ENCODE data around the gene SYT11.

The SYT11 gene

DNA sequence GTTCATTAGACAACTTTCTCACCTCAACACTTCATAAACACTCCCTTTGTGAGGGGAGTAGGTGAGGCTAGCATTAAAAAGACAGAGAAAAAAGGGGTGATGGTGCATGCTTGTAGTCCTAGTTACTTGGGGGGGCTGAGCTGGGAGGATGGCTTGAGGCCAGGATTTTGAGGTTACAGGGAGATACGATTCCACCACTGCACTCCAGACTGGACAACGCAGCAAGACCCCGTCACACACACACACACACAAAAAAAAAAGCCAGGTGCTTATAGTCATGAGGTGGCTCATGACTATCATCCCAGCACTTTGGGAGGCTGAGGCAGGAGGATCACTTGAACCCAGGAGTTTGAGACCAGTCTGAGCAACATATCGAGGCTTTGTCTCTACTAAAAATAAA is 31.9 kb upstream of the SYT11 start:
- no peaks in the 10 kb centered on the region for H3K79me1 ChIP-seq (ENCODE audit: low read length)
- no peaks in the 10 kb centered on the region for H3K27me3 ChIP-seq (ENCODE audit: insufficient read depth, low read length)
- DNase-seq: no peak
- peaks cover 17 to 20% of the 10 kb centered on the region in 2 experiments for H3K36me3 ChIP-seq (ENCODE audit: control insufficient read depth in 1 of 2, insufficient read depth in 2 of 2, low read length in 2 of 2)
- no peaks in the 10 kb centered on the region for H3K4me1 ChIP-seq (ENCODE audit: control insufficient read depth in 1 of 2, insufficient read depth in 2 of 2, low read length in 2 of 2)
- no peak overlapping the region for H3K4ac ChIP-seq (ENCODE audit: low read depth, low read length)
- no peak overlapping the region for H2BK120ac ChIP-seq (ENCODE audit: insufficient read depth, low read length, poor library complexity)
- no peak overlapping the region for H2AFZ ChIP-seq (ENCODE audit: insufficient read depth, low read length, poor library complexity)
- no peak overlapping the region for H2BK5ac ChIP-seq (ENCODE audit: low read depth, low read length, poor library complexity)
- no peaks in the 10 kb centered on the region for H3K79me2 ChIP-seq (ENCODE audit: control insufficient read depth, insufficient read depth, low read length, poor library complexity)
- no peak overlapping the region for H2AK5ac ChIP-seq (ENCODE audit: low read length)
- H3K27ac ChIP-seq (ENCODE audit: low read depth, low read length): no peak overlapping the region
- H3K9me3 ChIP-seq (ENCODE audit: insufficient read depth, low read depth, low read length): no peaks in the 10 kb centered on the region
- H3K18ac ChIP-seq (ENCODE audit: low read length): no peak overlapping the region
- H4K12ac ChIP-seq (ENCODE audit: low read depth, low read length): no peak overlapping the region
- no peak overlapping the region for H3K23ac ChIP-seq (ENCODE audit: low read length)
- H3K4me2 ChIP-seq (ENCODE audit: low read length): no peak overlapping the region
- no peak overlapping the region for H3K9ac ChIP-seq (ENCODE audit: low read length)
- no peak overlapping the region for H4K91ac ChIP-seq (ENCODE audit: low read depth, low read length)
- no peak overlapping the region for H4K8ac ChIP-seq (ENCODE audit: low read depth, low read length)
- no CpG with 5 or more reads among the region's 4 CpGs for WGBS (ENCODE audit: extremely low coverage, insufficient coverage, insufficient read length)
- no peak overlapping the region for H3K14ac ChIP-seq (ENCODE audit: low read length)
- H2BK12ac ChIP-seq (ENCODE audit: low read length): no peak overlapping the region
- H3K4me3 ChIP-seq (ENCODE audit: low read depth, low read length): no peak overlapping the region

DNA sequence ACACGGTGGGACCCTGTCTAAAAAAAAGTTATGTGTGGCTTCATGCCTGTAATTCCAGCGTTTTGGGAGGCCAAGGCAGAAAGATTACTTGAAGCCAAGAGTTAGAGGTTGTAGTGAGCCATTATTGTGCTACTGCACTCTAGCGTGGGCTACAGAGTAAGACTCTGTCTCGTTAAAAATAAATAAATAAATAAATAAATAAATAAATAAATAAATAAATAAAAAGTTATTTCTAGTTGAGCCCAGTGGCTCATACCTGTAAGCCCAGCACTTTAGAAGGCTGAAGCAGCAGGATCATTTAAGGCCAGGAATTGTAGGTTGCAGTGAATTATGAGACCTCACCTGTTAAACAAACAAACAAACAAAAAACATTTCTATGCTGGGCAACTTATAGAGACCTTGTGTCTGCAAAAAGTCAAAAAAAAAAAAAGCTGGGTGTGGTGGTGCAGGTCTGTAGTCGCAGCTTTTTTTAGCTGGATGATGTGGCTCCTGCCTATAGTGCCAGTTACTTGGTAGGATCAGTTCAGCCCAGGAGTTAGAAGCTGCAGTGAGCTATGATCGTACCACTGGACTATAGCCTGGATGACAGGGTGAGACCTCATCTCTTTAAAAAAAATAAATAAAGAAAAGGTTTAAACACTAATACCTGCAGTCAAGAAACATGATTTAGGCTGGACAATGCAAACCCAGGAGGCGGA is 27.9 kb upstream of the SYT11 start:
- Histone ChIP-seq H2BK120ac (ENCODE audit: insufficient read depth, low read length, poor library complexity) (no peak overlapping the region), H3K4ac (ENCODE audit: low read depth, low read length) (no peak overlapping the region), H3K14ac (ENCODE audit: low read length) (no peak overlapping the region), H3K4me2 (ENCODE audit: low read length) (no peak overlapping the region), H3K27me3 (ENCODE audit: insufficient read depth, low read length) (no peaks in the 10 kb centered on the region), H3K4me3 (ENCODE audit: low read depth, low read length) (no peak overlapping the region), H4K91ac (ENCODE audit: low read depth, low read length) (no peak overlapping the region), H4K12ac (ENCODE audit: low read depth, low read length) (no peak overlapping the region), H2BK12ac (ENCODE audit: low read length) (no peak overlapping the region), H3K9me3 (ENCODE audit: insufficient read depth, low read depth, low read length) (no peaks in the 10 kb centered on the region), H3K36me3 (ENCODE audit: control insufficient read depth in 1 of 2, insufficient read depth in 2 of 2, low read length in 2 of 2) (peaks cover 6 to 10% of the 10 kb centered on the region in 2 experiments), H3K18ac (ENCODE audit: low read length) (no peak overlapping the region), H2AFZ (ENCODE audit: insufficient read depth, low read length, poor library complexity) (no peak overlapping the region), H3K79me2 (ENCODE audit: control insufficient read depth, insufficient read depth, low read length, poor library complexity) (no peaks in the 10 kb centered on the region), H3K23ac (ENCODE audit: low read length) (no peak overlapping the region), H3K4me1 (ENCODE audit: control insufficient read depth in 1 of 2, insufficient read depth in 2 of 2, low read length in 2 of 2) (no peaks in the 10 kb centered on the region), H3K27ac (ENCODE audit: low read depth, low read length) (no peak overlapping the region), H3K79me1 (ENCODE audit: low read length) (no peaks in the 10 kb centered on the region), H4K8ac (ENCODE audit: low read depth, low read length) (no peak overlapping the region), H2AK5ac (ENCODE audit: low read length) (no peak overlapping the region), H3K9ac (ENCODE audit: low read length) (no peak overlapping the region), H2BK5ac (ENCODE audit: low read depth, low read length, poor library complexity) (no peak overlapping the region)
- no peak for DNase-seq
- WGBS (ENCODE audit: extremely low coverage, insufficient coverage, insufficient read length): no CpG with 5 or more reads among the region's 7 CpGs

DNA sequence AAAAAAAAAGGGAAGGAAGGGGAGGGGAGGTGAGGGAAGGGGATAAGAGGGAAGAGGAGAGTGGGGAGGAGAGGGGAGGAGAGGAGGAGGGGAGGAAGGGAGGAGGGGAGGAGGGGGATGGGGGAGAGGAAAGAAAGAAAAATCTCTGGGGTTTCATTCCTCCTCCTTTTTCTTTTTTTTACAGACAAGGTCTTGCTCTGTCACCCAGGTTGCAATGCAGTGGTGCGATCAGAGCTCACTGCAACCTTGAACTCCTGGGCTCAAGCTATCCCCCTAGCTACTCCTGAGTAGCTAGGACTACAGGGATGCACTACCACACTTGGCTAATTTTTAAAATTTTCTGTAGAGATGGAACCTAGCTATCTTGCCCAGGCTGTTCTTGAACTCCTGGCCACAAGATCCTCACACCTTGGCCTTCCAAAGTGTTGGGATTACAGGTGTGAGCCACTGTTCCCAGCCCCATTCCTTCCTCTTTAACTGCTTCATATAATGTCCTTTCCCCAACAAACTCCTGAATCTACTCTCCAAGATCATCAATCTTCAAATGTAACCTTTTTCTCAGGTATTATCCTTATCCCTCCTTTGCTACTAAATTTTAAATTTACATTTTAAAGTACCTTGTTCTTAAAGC is 25.6 kb upstream of the SYT11 start:
- H3K4me2 ChIP-seq (ENCODE audit: low read length): no peak overlapping the region
- no peak for DNase-seq
- H4K91ac ChIP-seq (ENCODE audit: low read depth, low read length): no peak overlapping the region
- no CpG with 5 or more reads among the region's 1 CpG for WGBS (ENCODE audit: extremely low coverage, insufficient coverage, insufficient read length)
- no peak overlapping the region for H2BK12ac ChIP-seq (ENCODE audit: low read length)
- no peaks in the 10 kb centered on the region for H3K79me2 ChIP-seq (ENCODE audit: control insufficient read depth, insufficient read depth, low read length, poor library complexity)
- H3K27me3 ChIP-seq (ENCODE audit: insufficient read depth, low read length): no peaks in the 10 kb centered on the region
- no peak overlapping the region for H3K4me3 ChIP-seq (ENCODE audit: low read depth, low read length)
- no peak overlapping the region for H2AK5ac ChIP-seq (ENCODE audit: low read length)
- H2BK120ac ChIP-seq (ENCODE audit: insufficient read depth, low read length, poor library complexity): no peak overlapping the region
- H3K27ac ChIP-seq (ENCODE audit: low read depth, low read length): no peak overlapping the region
- H2BK5ac ChIP-seq (ENCODE audit: low read depth, low read length, poor library complexity): no peak overlapping the region
- no peak overlapping the region for H3K18ac ChIP-seq (ENCODE audit: low read length)
- H3K79me1 ChIP-seq (ENCODE audit: low read length): no peaks in the 10 kb centered on the region
- H3K23ac ChIP-seq (ENCODE audit: low read length): no peak overlapping the region
- no peak overlapping the region for H3K14ac ChIP-seq (ENCODE audit: low read length)
- no peak overlapping the region for H4K12ac ChIP-seq (ENCODE audit: low read depth, low read length)
- H4K8ac ChIP-seq (ENCODE audit: low read depth, low read length): no peak overlapping the region
- H3K9me3 ChIP-seq (ENCODE audit: insufficient read depth, low read depth, low read length): no peaks in the 10 kb centered on the region
- peaks cover 7% of the 10 kb centered on the region in 2 experiments for H3K36me3 ChIP-seq (ENCODE audit: control insufficient read depth in 1 of 2, insufficient read depth in 2 of 2, low read length in 2 of 2)
- no peak overlapping the region for H3K9ac ChIP-seq (ENCODE audit: low read length)
- no peaks in the 10 kb centered on the region for H3K4me1 ChIP-seq (ENCODE audit: control insufficient read depth in 1 of 2, insufficient read depth in 2 of 2, low read length in 2 of 2)
- H3K4ac ChIP-seq (ENCODE audit: low read depth, low read length): no peak overlapping the region
- no peak overlapping the region for H2AFZ ChIP-seq (ENCODE audit: insufficient read depth, low read length, poor library complexity)

DNA sequence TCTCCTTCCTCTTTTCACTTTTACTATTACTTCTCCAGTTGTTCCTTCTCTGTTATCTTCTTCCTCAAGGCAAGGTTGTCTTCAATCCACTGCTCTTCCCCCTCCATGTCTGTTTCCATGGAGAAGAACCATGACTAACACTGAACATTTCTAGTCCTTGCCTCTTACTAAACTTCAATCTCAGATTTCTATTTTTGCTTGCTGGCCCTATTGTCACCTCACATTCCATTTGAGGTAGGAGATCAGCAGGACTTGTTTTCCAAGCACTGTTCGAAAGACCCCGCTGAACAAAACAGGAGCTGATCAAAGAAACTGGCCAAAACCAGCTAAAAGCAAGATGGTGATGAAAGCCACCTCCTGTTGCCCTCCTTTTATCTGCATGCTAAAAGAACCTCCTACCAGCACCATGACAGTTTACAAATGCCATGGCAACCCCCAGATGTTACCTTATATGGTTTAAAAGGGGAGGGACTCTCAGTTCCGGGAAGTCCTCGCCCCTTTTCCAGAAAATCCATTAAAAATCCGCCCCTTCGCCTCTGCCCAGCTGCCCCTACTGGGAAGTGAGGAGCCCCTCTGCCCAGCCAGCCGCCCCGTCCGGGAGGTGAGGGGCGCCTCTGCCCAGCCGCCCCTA is 25.0 kb upstream of the SYT11 start:
- no peak overlapping the region for H2BK120ac ChIP-seq (ENCODE audit: insufficient read depth, low read length, poor library complexity)
- H3K9me3 ChIP-seq (ENCODE audit: insufficient read depth, low read depth, low read length): no peaks in the 10 kb centered on the region
- H3K4ac ChIP-seq (ENCODE audit: low read depth, low read length): no peak overlapping the region
- H2AK5ac ChIP-seq (ENCODE audit: low read length): no peak overlapping the region
- H3K4me1 ChIP-seq (ENCODE audit: control insufficient read depth in 1 of 2, insufficient read depth in 2 of 2, low read length in 2 of 2): no peaks in the 10 kb centered on the region
- peaks cover 7% of the 10 kb centered on the region in 2 experiments for H3K36me3 ChIP-seq (ENCODE audit: control insufficient read depth in 1 of 2, insufficient read depth in 2 of 2, low read length in 2 of 2)
- no peaks in the 10 kb centered on the region for H3K27me3 ChIP-seq (ENCODE audit: insufficient read depth, low read length)
- no CpG with 5 or more reads among the region's 11 CpGs for WGBS (ENCODE audit: extremely low coverage, insufficient coverage, insufficient read length)
- no peaks in the 10 kb centered on the region for H3K79me1 ChIP-seq (ENCODE audit: low read length)
- no peak overlapping the region for H4K91ac ChIP-seq (ENCODE audit: low read depth, low read length)
- no peak overlapping the region for H4K12ac ChIP-seq (ENCODE audit: low read depth, low read length)
- no peak overlapping the region for H3K14ac ChIP-seq (ENCODE audit: low read length)
- H3K27ac ChIP-seq (ENCODE audit: low read depth, low read length): no peak overlapping the region
- no peaks in the 10 kb centered on the region for H3K79me2 ChIP-seq (ENCODE audit: control insufficient read depth, insufficient read depth, low read length, poor library complexity)
- no peak overlapping the region for H3K4me3 ChIP-seq (ENCODE audit: low read depth, low read length)
- H3K23ac ChIP-seq (ENCODE audit: low read length): no peak overlapping the region
- H3K9ac ChIP-seq (ENCODE audit: low read length): no peak overlapping the region
- no peak overlapping the region for H4K8ac ChIP-seq (ENCODE audit: low read depth, low read length)
- no peak overlapping the region for H3K18ac ChIP-seq (ENCODE audit: low read length)
- H3K4me2 ChIP-seq (ENCODE audit: low read length): no peak overlapping the region
- H2BK5ac ChIP-seq (ENCODE audit: low read depth, low read length, poor library complexity): no peak overlapping the region
- no peak overlapping the region for H2BK12ac ChIP-seq (ENCODE audit: low read length)
- DNase-seq: peak in 1 of 2 donors; percentile 27
- no peak overlapping the region for H2AFZ ChIP-seq (ENCODE audit: insufficient read depth, low read length, poor library complexity)

Data from trophoblast cell (in vitro differentiated cells and primary cell).